GM21619 (cell line): ENCODE measurements around the gene ENTPD6.
"Not testable (repeated sequence)": the region's sequence is repeated elsewhere in the genome, so short reads cannot be mapped to it uniquely, and the experiment has no call there.

Experiments
- ATAC-seq: cut with Tn5 transposase; IDR thresholded peaks from one replicate; pipeline ENCODE4 v1.9.1; 2021; ENCODE audit not compliant: unreplicated experiment

ENTPD6 gene

GRCh38 chr20:25254986-25255680, 59.6 kb downstream of the ENTPD6 start:
- no peak for ATAC-seq

DNA sequence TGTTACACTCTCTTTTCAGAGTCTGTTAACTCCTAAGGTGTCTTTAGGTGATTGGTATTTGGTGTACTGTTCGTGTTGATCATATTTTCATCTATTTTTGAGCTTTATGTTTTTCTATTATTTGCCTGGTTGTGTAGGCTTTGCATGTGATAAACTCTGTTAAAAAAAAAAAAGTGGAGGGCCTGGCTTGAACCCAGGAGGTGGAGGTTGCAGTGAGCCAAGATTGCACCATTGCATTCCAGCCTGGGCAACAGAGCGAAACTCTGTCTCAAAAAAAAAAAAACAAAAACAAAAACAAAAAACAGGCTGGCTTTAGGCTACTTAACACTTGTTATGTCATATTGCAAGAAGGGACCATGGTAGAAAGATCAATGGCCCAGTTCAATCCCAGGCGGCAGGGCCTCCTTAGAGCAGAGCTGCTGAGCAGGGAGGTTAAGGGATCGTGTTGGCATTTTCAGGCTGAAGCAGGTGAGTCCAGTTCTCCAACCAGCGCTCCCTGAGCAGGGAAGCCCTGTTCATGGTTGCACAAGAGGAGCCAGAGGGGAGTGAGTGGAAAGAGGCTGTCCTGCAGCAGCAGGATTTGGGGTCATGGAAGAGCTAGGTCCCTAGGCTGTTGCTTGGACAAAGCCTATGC, 60.8 kb downstream of the ENTPD6 start:
- ATAC-seq: no peak

DNA sequence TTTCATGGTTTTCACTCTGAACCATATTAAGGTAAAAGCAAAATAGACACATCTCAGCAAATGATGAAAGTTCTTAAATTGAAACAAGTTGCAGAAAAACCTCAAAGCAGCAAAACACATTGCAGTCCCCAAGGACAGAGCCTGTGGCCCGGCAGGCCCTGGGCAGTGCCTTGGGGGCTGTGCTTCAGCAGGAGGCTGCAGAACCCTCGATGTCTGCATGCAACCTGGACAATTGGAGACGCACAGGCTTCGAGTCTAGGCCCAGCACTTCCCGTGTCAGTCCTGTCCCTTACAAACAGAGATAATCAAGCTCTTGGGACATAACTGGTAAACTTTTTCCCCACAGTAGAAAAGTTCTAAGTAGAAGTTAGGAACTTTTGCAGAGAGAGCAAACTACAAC, 61.6 kb downstream of the ENTPD6 start:
- ATAC-seq: no peak

- ATAC-seq: no peak
These were observed 62.4 kb downstream of the ENTPD6 start for GRCh38 chr20:25257756-25258475.

- no peak for ATAC-seq
These were observed 62.9 kb downstream of the ENTPD6 start for GRCh38 chr20:25258476-25258805.

DNA sequence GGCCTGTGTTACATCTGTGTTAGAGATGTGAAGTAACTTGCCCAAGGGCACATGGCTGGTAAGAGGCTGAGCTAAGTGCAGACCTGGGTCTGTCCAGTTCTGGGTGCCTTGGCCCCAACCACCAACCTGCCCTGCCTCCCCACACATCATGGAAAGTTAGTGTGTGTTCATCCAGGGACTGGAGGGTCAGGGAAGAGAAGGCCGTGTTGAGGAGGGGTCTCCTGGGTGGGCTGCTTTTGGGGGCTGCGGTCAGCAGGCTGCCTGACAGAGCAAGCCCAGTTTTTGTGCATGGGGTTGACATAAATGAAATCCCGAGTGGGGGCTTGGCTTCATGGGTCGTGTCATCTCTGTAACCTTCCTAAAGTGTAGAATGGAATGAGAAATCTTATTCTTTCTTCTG, 63.3 kb downstream of the ENTPD6 start:
- no peak for ATAC-seq

DNA sequence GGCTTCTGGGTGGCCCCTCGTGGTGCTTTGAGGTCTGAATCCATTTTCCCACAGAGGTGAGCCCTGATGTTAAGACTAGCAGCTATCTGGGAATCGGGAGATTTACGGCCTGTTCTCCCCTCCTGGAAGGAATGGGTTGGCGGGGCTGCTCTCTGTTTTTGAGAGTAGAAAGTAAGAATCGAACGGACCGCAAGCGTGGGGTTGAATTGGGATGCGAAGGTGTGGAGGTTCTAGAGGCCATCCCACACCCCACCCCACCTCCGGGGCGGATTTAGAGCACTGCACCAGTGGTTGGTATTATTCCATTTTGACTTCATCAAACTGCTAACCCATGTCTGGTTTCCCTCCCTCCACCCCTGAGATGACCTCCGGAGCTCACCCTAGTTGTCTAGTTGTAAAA, 63.8 kb downstream of the ENTPD6 start:
- no peak for ATAC-seq

GRCh38 chr20:25259788-25260254, 64.3 kb downstream of the ENTPD6 start:
- no peak for ATAC-seq

- not testable (repeated sequence) for ATAC-seq
These were observed 65.4 kb downstream of the ENTPD6 start for GRCh38 chr20:25260770-25261437.

- ATAC-seq: no peak
These were observed 73.7 kb downstream of the ENTPD6 start for GRCh38 chr20:25269057-25269832.

- ATAC-seq: no peak
These were observed 74.3 kb downstream of the ENTPD6 start for GRCh38 chr20:25269833-25270170.

- ATAC-seq: no peak
These were observed 75.3 kb downstream of the ENTPD6 start for GRCh38 chr20:25270829-25271251.

- no peak for ATAC-seq
These were observed 76.1 kb downstream of the ENTPD6 start for GRCh38 chr20:25271486-25272222.

DNA sequence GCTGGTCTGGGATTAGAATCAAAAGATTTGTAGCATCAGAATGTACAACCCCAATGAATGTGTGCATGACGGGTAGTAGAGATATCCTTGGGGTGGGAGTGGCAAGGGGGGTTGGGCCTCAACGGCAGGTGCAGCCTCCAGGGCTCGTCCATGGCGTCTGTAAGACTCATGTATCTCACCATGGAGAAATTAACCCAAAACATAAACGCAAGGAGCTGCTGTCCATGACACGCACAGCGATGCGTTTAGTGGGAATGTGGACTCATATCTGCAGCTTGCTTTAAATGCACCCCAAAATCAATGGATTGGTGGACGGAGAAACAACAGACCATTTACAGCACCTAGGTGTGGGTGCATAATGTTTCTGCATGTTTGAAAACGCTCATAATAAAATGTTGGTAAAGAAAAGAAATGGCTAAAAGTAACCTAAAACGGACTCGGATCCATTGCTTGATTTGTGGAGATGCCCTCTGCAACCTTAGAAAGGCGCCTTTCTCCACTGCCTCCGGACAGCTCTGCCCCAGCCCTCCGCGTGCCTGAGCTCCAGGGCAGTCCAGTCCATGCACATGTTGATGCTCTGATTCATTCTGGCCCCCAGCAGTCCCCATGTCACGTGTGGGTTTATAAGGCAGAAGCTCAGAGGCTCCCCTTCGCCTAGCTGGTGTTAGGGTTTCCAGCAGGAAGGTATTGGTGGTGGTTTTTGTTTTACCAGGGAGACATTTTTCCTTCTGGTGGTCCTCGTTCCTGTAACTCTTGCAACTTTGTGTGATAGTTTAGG, 76.9 kb downstream of the ENTPD6 start:
- no peak for ATAC-seq

DNA sequence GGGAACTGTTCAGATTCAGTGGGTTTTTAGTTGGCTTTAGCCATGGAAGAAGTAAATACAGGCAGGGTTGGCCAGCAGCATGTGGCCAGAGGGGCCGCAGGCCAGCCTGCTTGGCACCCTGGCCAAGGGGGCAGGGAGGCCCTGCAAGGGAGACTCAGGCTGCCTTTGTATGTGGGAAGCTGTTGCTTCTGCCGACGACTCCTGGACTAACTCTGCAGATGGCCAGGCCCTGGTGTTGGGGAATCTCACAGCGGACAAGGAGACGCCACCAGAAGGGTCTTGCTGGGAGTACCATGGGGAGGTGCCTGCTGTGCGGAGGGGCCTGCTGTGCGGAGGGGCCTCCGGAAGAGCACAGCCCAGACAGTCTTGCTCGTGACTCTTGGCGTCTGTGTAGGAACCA, 77.5 kb downstream of the ENTPD6 start:
- ATAC-seq: no peak

DNA sequence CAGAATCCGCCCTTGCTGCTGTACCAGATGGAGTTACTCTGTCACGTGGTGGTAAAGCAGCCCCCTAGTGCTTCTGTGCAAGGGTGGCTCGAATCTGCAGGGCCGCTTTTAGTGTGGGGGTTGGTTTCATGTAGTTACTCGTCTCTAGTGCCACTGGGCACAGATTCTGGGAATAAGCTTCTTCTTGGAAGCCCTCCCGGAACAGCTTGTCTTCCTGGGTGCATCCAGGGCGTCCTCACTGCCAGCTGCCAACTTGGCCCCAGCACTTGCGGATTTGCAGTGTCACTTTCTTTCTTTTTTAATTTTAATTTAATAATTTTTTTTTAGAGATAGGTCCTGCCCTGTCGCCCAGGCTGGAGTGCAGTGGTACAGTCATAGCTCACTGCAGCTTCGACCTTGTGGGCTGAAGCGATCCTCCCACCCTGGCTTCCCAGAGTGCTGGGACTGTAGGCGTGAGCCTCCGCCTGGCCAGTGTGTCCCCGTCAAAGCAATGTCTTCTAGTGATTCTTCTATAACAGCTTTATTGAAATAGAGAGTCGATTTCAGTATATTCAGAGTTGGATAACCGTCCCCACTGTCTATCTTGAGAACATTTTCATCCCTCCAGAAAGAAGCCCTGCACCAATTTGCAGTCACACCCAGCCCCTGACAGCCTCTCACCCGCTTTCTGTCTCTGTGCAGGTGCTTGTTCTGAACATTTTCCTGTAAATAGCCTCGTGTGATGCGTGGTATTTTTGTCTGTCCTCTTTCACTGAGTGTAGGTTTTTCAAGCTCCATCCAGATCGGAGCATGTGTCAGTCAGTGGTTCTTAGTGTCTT, 78.2 kb downstream of the ENTPD6 start:
- ATAC-seq: no peak

DNA sequence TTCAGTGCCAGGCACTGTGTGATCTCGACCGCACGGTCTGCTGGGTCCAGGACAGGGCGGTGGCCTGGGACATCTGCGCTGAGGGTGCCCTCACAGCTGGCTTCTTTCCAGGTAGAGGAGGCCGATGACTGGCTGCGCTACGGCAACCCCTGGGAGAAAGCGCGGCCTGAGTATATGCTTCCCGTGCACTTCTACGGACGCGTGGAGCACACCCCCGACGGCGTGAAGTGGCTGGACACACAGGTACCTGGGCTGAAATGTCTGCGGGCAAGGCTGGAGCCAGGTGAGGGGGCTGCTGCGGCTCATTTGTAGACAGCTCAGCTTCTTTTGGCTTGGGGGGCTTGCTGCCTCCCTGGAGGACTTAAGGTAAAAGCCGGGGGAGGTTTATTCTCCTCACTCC, 79.0 kb downstream of the ENTPD6 start:
- ATAC-seq: no peak

DNA sequence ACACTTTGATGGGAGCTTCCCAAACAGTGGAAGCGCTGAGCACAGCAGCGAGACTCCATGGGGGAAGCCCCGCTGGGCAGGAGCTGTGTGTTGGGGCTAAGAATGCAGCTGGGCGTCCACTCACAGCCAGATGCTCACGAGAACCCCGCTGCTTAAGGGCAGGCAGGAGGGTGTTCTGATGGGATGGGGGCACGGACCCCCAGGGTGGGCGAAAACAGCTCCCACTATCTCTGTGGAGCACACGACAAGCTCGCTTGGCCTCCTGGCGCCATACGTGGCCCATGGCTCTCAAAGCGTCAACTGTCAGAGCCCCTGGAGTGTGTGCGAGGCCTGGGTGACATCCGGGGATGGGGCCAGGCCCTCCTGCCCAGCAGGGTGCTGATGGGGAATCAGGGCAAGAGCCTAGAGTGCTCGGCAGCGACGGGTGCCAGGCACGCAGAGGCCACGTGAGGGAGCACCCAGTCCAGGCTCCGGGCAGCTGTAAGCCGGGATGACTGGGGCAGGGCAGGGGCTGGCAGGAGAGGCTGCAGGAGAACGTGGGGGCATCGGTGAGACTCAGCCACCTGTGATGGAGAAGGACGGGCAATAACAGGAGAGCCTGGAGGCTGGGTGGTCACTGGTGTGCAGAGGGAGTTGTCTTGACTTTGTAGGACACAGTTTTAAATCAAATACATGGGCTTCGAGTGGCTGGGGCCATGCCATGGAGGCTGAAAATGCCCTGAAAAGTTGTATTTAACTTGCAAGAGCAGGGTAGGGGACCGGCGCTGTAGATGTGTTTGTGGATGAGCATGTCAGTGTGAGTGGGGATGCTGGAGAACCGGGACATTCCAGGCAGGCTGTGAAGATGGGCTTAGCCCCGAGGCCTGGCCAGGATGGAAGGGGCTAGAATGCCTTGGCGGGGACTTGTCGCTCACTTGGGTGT, 79.6 kb downstream of the ENTPD6 start:
- no peak for ATAC-seq
